Motor neuron (in vitro differentiated cells): ENCODE results near the gene CLEC4M. TPM values are rescaled to one million over a fixed set of nuclear protein-coding genes. Genes with fewer than 3 reads are reported as not detected.
A peak's percentile ranks its signal among the peaks of the same experiment; 100 is the strongest.

Experiments
- ATAC-seq, 8 experiments: fragments of 200-7000 bp; cut with Tn5 transposase; replicated peaks in 6 of 8; 2 replicates each; pipeline ENCODE4 v1.8.0; 2021; ENCODE audit warnings: mild to moderate bottlenecking in 8 of 8, moderate library complexity in 8 of 8
- H3K27ac ChIP-seq, 2 donors: fragments of 250-450 bp; sonication (Bioruptor Pico); 2 replicates each; pipeline ENCODE4 v1.9.0; 2021; ENCODE audit warnings: antibody characterized with exemption in 2 of 2, mild to moderate bottlenecking in 2 of 2, moderate library complexity in 1 of 2
- H3K4me1 ChIP-seq, 2 donors: fragments of 250-450 bp; sonication (Bioruptor Pico); replicated peaks in 1 of 2; 2 replicates each; pipeline ENCODE4 v1.6.1; 2021; ENCODE audit warnings: antibody characterized with exemption in 2 of 2, mild to moderate bottlenecking in 2 of 2, moderate library complexity in 1 of 2
- H3K4me3 ChIP-seq, 5 donors: fragments of 250-450 bp; sonication (Bioruptor Pico); 2 replicates each; pipeline ENCODE4 v1.9.0; 2021; ENCODE audit warnings: antibody characterized with exemption in 5 of 5, mild to moderate bottlenecking in 5 of 5, moderate library complexity in 4 of 5
- WGBS, 10 experiments: fragments of 450-650 bp; shearing (Covaris generic); methylation state at CpG; one replicate each; pipeline ENCODE4 v1.0.0; 2022; 5-methylcytosine and 5-hydroxymethylcytosine counted together
- in situ Hi-C, 9 experiments: fragments of 400-800 bp; cut with MboI; loops; one replicate each; pipeline ENCODE4 v1.15.0; 2021; ENCODE audit warnings: low sequenced_read_pairs in 9 of 9, low pct_unique_long_range_greater_than_20kb in 2 of 9; ENCODE audit not compliant: unreplicated experiment in 9 of 9
- total RNA-seq, 8 experiments: library from RNA; unstranded; fragments of 300-600 nt; gene quantifications; 2 replicates each; pipeline versions ENCODE4 v1.2.3 to v1.2.4, GENCODE V29; 2022

Gene CLEC4M
- total RNA-seq, 8 experiments from 2014 or later = 0.10 to 0.71 (median 0.24) TPM; not detected in 4

DNA sequence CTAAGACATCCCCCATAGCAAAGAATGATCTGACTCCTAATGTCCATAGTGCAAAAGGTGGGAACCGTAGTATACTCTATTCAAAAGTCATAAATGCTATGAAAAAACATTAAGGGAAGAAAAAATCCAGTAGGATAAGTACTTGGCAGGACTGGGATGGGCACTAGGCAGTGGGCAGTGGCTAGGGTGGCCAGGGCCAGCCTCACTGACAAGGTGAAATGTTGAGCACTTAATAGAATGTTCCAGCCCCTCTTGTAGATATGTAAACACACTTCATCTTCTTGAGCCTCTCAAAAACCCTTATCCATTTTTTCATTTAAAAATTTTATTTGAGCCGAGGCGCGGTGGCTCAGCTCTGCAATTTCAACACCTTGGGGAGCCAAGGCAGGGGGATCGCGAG is 29.7 kb upstream of the CLEC4M start:
- ATAC-seq = no peak
- WGBS, 10 experiments = 7 to 87% (median 66%) methylated on average over 1 to 6 of the region's 6 CpGs; no CpG with 5 or more reads in 2 of the 10 experiments
- no peak overlapping the region for H3K27ac ChIP-seq
- no peaks in the 10 kb centered on the region for H3K4me1 ChIP-seq
- no peak overlapping the region for H3K4me3 ChIP-seq
- in situ Hi-C loops = no loop called here

GRCh38 chr19:7734220-7735203 is 28.5 kb upstream of the CLEC4M start:
- no peaks in the 10 kb centered on the region for H3K4me1 ChIP-seq
- in situ Hi-C loops = no loop called here
- no peak overlapping the region for H3K4me3 ChIP-seq
- H3K27ac ChIP-seq = no peak overlapping the region
- WGBS, 10 experiments = 0 to 55% (median 26%) methylated on average over 1 to 6 of the region's 12 CpGs; no CpG with 5 or more reads in 4 of the 10 experiments
- peak in 2 of 8 experiments; percentile 45 to 58 for ATAC-seq

DNA sequence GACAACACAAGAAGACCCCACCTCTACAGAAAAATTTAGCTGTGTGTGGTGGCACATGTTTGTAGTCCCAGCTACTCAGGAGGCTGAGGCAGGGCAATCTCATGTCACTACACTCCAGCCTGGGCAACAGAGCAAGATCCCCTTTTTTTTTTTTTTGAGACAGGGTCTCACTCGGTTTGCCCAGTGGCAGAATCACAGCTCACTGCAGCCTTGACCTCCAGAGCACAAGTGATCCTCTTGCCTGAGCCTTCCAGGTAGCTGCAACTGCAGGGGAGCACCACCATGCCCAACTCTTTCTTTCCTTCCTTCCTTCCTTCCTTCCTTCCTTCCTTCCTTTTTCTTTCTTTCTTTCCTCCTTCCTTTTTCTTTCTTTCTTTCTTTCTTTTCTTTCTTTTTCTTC is 26.9 kb upstream of the CLEC4M start:
- H3K4me3 ChIP-seq = no peak overlapping the region
- no peak overlapping the region for H3K27ac ChIP-seq
- 0 to 75% (median 17%) methylated on average over 1 of the region's 1 CpG; no CpG with 5 or more reads in 6 of the 10 experiments for WGBS, 10 experiments
- in situ Hi-C loops = no loop called here
- H3K4me1 ChIP-seq = no peaks in the 10 kb centered on the region
- ATAC-seq = no peak

DNA sequence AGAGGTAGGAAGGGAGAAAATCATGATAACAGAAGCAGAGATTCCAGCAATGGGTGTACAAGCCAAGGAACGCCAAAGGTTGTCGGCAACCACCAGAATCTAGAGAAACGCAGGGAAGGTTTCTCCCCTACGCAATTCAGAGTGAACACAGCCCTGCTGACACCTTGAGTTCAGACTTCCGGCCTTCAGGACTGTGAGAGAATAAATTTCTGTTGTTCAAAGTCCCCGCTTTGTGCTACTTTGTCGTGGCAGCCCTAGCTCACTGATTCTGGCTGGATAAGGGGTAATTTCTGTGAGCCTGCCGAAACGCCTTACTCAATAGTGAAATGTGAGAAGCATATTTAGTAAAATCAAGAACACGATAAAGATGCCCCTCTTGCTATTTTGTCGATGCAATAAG is 25.8 kb upstream of the CLEC4M start:
- H3K4me3 ChIP-seq = no peak overlapping the region
- in situ Hi-C loops = no loop called here
- no peak overlapping the region for H3K27ac ChIP-seq
- H3K4me1 ChIP-seq = no peaks in the 10 kb centered on the region
- no peak for ATAC-seq
- 41 to 75% (median 58%) methylated on average over 4 to 8 of the region's 11 CpGs; no CpG with 5 or more reads in 4 of the 10 experiments for WGBS, 10 experiments

GRCh38 chr19:7738023-7738422 is 25.0 kb upstream of the CLEC4M start:
- in situ Hi-C loops = no loop called here

DNA sequence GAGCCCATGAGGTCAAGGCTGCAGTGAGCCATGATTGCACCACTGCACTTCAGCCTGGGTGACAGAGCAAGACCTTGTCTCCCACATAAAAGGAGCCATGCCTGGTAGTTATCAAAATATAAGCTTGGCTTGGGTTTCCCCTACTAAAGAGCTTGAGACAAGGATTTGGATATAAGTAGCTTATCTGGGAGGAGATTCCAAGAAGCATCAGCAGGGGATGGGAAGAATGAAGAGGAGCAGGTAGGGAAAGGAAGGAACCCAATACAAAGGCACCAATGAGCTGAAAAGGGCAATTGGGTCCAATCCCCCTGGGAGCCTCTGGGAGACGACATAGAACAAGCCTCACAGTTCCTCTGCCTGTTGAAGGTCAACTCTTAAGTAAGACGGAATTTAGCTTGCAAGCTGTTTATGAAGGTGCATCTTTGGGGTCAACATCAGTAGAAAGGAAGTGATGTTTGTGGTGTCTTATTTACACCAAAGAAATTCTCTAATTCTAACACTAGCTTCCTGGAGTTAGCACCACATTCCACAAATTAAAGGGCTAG is 23.8 kb upstream of the CLEC4M start:
- in situ Hi-C loops = no loop called here
- no peak overlapping the region for H3K4me3 ChIP-seq
- H3K4me1 ChIP-seq = no peaks in the 10 kb centered on the region
- WGBS, 10 experiments = 7 to 60% (median 40%) methylated on average over 1 to 2 of the region's 2 CpGs; no CpG with 5 or more reads in 6 of the 10 experiments
- no peak overlapping the region for H3K27ac ChIP-seq
- ATAC-seq = no peak

More at GRCh38 chr19:7738023-7738422, 25.0 kb upstream of the CLEC4M start:
- Histone ChIP-seq H3K4me1 (no peaks in the 10 kb centered on the region), H3K27ac (no peak overlapping the region), H3K4me3 (no peak overlapping the region)
- no peak for ATAC-seq
- 53 to 87% (median 76%) methylated on average over 2 to 4 of the region's 7 CpGs; no CpG with 5 or more reads in 6 of the 10 experiments for whole genome bisulfite sequencing, 10 experiments

DNA sequence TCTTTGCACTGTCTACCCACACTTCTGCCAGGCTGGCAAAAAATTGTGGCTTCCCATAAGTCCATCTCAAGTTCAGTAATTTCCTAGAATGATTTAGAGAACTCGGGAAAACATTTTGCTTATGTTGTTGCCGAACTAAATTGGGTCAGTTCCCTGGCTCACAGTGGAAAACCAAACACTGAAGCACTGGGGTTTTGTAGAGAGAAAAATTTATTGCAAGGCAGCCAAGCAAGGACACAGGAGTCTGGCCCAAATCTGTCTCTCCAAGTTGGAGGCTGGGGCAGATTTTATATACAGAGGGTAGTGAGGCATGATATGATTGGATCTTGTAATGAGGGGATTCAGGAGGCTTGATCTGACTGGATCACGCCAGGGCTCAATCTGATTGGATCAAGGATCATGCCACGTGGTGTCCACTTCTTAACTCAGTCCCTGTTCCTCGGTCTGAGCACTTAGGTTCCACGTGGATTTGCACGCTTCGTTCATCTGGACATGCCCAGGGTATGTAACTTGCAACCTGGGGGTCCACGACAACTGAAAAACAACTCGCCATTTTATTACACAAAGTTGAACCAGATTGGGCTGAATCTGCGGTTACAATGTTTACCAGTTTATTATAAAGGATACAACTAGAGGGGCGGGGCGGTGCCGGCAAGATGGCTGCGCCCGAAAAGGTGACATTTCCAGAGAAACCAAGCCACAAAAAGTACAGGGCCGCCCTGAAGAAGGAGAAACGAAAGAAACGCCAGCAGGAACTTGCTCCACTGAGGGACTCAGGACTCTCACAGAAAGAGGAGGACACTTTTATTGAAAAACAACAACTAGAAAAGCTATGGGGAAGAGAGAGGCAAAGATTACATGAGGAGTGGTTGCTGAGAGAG is 23.0 kb upstream of the CLEC4M start:
- no peak for ATAC-seq
- no peak overlapping the region for H3K27ac ChIP-seq

DNA sequence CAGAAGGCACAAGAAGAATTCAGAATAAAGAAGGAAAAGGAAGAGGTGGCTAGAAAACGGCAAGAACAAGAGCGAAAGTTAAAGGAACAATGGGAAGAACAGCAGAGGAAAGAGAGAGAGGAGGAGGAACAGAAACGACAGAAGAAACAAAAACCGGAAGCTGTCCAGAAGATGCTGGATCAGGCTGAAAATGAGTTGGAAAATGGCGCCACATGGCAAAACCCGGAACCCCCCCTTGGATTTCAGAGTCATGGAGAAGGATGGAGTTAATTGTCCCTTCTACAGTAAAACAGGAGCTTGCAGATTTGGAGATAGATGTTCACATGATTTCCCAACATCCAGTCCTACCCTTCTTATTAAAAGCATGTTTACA is 22.4 kb upstream of the CLEC4M start:
- Histone ChIP-seq H3K4me1 (no peaks in the 10 kb centered on the region), H3K27ac (no peak overlapping the region), H3K4me3 (no peak overlapping the region)
- in situ Hi-C loops = no loop called here
- ATAC-seq = no peak
- 32 to 93% (median 63%) methylated on average over 4 to 6 of the region's 6 CpGs for WGBS, 10 experiments

More for the DNA sequence above, 23.0 kb upstream of the CLEC4M start:
- in situ Hi-C loops = no loop called here
- Histone ChIP-seq H3K4me1 (no peaks in the 10 kb centered on the region), H3K4me3 (no peak overlapping the region)
- 33 to 86% (median 47%) methylated on average over 4 to 19 of the region's 19 CpGs; no CpG with 5 or more reads in 1 of the 10 experiments for WGBS, 10 experiments

GRCh38 chr19:7742575-7742974 is 20.5 kb upstream of the CLEC4M start:
- Histone ChIP-seq H3K4me3 (no peak overlapping the region), H3K27ac (no peak overlapping the region), H3K4me1 (no peaks in the 10 kb centered on the region)
- 0 to 40% (median 33%) methylated on average over 1 to 2 of the region's 2 CpGs; no CpG with 5 or more reads in 5 of the 10 experiments for WGBS, 10 experiments
- no peak for ATAC-seq
- in situ Hi-C loops = no loop called here

- H3K4me1 ChIP-seq = no peaks in the 10 kb centered on the region
- WGBS, 10 experiments = 4 to 77% (median 57%) methylated on average over 1 to 10 of the region's 11 CpGs; no CpG with 5 or more reads in 1 of the 10 experiments
- in situ Hi-C loops = no loop called here
- no peak overlapping the region for H3K27ac ChIP-seq
- ATAC-seq = no peak
- H3K4me3 ChIP-seq = no peak overlapping the region
Measured at GRCh38 chr19:7742991-7743390, 20.1 kb upstream of the CLEC4M start.

GRCh38 chr19:7743425-7743841 is 19.6 kb upstream of the CLEC4M start:
- ATAC-seq = no peak
- WGBS, 10 experiments = 0 to 29% (median 0%) methylated on average over 1 to 2 of the region's 2 CpGs; no CpG with 5 or more reads in 7 of the 10 experiments
- Histone ChIP-seq H3K4me1 (no peaks in the 10 kb centered on the region), H3K27ac (no peak overlapping the region), H3K4me3 (no peak overlapping the region)
- in situ Hi-C loops = no loop called here

DNA sequence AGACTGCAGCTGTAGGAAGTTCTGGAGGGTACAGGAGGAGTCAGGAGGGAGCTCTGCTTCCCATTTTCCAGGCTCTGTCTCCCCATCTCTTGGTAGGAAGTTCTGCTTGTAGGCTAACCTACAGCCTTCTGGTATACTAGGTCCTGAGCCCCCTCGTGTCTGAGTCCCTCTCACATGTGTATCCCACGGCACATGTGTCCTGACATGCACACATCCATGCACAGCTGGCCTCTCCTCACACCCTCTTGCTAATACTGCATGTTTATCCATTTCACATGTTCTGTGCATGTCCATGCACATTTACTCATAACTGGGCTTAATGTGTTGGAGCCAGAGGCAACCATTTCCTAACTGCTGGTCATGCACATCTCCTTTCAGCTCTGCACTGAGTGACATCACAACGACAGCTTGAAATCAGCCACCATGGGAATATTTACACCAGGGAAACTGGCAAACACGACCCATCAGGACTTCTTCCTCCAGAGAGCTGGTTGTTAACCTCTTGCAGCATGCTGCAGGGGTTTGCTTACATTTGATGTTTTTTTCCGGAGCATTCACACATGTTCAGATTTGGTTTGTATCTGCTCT is 18.8 kb upstream of the CLEC4M start:
- 0 to 31% (median 21%) methylated on average over 1 to 4 of the region's 5 CpGs; no CpG with 5 or more reads in 4 of the 10 experiments for whole genome bisulfite sequencing, 10 experiments
- Histone ChIP-seq H3K4me1 (no peaks in the 10 kb centered on the region), H3K4me3 (no peak overlapping the region), H3K27ac (no peak overlapping the region)
- in situ Hi-C loops = no loop called here
- ATAC-seq = no peak
